Measurements from ENCODE around the gene PLEK2. TPM values are rescaled to one million over a fixed set of nuclear protein-coding genes. Genes with fewer than 3 reads are reported as not detected.

Gene PLEK2
- total RNA-seq, 6 experiments from 2014 or later, result 8.3 to 16.2 (median 12.1) TPM

DNA sequence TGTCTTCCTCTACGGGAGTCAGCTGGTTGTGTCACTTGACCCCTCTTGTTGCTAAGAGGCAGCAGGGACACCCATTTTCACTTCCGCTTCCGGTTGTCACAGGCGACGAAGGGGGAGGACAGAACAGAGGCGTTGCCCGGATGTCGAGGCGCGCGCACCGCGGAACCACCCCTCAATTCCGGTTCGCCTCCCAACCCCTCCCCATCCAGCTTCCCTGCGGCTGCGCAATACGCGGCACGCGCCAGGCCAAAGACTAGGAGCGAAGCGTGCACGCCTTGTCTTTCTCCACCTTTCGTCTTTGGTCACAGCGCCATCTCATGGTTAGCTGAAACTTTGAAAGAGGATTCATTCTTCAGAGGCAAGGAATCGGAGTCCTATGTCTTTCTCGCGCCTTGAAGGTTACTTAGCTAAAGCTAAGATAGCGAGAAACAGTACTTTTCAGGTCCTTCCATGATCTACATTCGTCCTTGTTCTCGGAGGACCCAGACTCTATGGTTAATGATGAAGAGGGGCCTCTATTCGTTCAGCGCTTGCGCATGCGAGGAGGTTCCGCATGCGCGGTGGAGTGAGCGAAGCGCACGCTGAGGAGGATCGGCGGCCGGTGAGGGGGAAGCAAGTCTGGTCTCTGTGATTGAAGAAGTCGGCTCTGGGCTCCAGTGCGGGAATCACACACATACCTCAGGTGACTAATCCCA, 52.0 kb downstream of the PLEK2 start, which contains the start of the genes ATP6V1D and EIF2S1:
Gene ATP6V1D (minus strand): TSS at position 30 of the 695 bp plus-strand sequence. CDS start 106 bp downstream, outside the sequence.
Gene EIF2S1 (plus strand): TSS at position 554 of the 695 bp plus-strand sequence. CDS start 4,440 bp downstream, outside the sequence.
- Histone ChIP-seq H3K36me3 (peaks cover 0 to 14% (median 2%) of the 10 kb centered on the region in 4 donors), H3K27ac (peak within 1 kb of the TSS; percentile 96 to 99 (median 96)), H3K27me3 (no peaks in the 10 kb centered on the region), H3K4me3 (peak within 1 kb of the TSS; percentile 92 to 94 (median 94)), H3K9me3 (no peaks in the 10 kb centered on the region), H3K4me1 (peaks cover 0 to 32% (median 9%) of the 10 kb centered on the region in 4 donors)
- ATAC-seq (peak; percentile 95 to 97 (median 96)), DNase-seq (peak; percentile 100)
- intact Hi-C loops (cut with DNase I), result no loop called here
- WGBS (ENCODE audit: insufficient coverage, low coverage, low lambda C conversion rate, missing lambda C conversion rate), result 0% methylated on average over 43 of the region's 47 CpGs
- TF ChIP-seq, protein P1, sequence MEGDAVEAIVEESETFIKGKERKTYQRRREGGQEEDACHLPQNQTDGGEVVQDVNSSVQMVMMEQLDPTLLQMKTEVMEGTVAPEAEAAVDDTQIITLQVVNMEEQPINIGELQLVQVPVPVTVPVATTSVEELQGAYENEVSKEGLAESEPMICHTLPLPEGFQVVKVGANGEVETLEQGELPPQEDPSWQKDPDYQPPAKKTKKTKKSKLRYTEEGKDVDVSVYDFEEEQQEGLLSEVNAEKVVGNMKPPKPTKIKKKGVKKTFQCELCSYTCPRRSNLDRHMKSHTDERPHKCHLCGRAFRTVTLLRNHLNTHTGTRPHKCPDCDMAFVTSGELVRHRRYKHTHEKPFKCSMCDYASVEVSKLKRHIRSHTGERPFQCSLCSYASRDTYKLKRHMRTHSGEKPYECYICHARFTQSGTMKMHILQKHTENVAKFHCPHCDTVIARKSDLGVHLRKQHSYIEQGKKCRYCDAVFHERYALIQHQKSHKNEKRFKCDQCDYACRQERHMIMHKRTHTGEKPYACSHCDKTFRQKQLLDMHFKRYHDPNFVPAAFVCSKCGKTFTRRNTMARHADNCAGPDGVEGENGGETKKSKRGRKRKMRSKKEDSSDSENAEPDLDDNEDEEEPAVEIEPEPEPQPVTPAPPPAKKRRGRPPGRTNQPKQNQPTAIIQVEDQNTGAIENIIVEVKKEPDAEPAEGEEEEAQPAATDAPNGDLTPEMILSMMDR (IDR thresholded peaks at IDR 0.05), result peak; percentile 98 to 99 (median 99)
- TF ChIP-seq POLR2A (IDR thresholded peaks at IDR 0.05), result peak; percentile 79

DNA sequence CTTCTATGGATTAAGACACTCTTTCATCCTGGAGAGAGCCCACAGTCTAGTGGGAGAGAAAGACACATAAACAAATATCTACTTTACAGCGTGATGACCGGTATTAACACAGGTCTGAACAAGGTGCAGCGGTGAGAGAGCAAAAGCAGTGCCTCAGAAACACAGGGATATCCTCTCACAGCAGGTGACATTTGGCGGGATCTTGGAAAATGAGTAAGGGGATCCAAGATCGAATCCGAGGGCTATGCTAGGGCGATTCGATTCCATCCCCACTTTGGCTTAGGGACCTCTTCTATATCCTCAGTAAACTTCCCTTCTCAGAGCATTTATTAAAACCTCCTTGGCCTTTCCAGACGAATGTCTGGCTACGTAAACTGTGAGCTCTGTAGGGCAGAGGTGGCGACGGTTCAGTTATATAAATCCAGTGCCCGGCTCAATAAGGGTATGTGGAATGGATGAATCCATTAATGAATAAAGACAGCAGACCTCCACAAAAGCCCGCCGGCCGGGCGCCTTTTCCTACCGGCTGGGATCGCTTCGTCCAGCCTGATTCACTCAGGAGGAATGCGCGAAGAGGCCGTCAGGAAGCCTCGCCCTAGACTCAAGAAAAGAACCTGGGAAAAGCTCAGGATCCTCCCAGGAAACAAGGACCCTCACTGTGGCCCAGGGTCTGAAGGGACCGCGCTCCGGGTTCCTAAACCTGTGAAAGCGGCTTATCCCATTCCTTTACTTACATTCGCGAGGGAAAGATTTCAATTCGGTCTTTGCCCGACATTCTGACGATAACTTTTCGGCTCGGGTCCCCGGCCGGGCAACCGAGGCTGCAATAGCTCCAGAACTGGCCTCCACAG, 52.8 kb downstream of the PLEK2 start:
- TF ChIP-seq, protein P1 (IDR thresholded peaks at IDR 0.05), result no peak
- TF ChIP-seq POLR2A (IDR thresholded peaks at IDR 0.05), result peak; percentile 28
- intact Hi-C loops (cut with DNase I), result no loop called here
- H3K27ac ChIP-seq, result peak overlapping the region; percentile 58 to 96 (median 69)
- H3K9me3 ChIP-seq, result no peaks in the 10 kb centered on the region
- ATAC-seq, result peak in 1 of 4 donors; percentile 0
- 1% methylated on average over 34 of the region's 38 CpGs for WGBS (ENCODE audit: insufficient coverage, low coverage, low lambda C conversion rate, missing lambda C conversion rate)
- DNase-seq, result peak in 2 of 3 donors; percentile 40 to 53
- H3K36me3 ChIP-seq, result peaks cover 0 to 9% (median 0%) of the 10 kb centered on the region in 4 donors
- no peaks in the 10 kb centered on the region for H3K27me3 ChIP-seq
- peak overlapping the region; percentile 92 to 94 (median 94) for H3K4me3 ChIP-seq
- H3K4me1 ChIP-seq, result peaks cover 0 to 32% (median 9%) of the 10 kb centered on the region in 4 donors

DNA sequence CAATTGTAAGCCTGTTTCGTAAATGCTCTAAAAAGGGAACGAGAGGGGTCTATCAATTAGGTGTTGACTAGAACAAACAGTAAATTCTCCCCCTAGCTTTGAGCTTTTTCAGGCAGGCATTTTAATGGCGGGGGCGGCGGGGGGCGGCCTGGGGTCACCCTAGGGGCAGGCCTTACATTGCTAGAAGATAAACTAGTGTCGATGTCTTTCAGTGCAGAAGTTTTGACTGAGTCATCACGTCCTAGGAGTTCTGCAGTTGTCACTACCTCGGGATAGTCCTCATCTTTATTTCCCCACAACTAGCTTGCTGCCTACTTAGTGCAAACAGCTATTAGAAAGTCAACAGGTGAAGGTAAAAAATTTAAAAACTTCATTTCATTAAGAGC, 54.0 kb downstream of the PLEK2 start:
- Histone ChIP-seq H3K27ac (no peak overlapping the region), H3K9me3 (no peaks in the 10 kb centered on the region), H3K4me1 (peaks cover 0 to 32% (median 9%) of the 10 kb centered on the region in 4 donors), H3K27me3 (no peaks in the 10 kb centered on the region), H3K36me3 (peaks cover 0 to 6% (median 0%) of the 10 kb centered on the region in 4 donors), H3K4me3 (no peak overlapping the region)
- DNase-seq, result no peak
- TF ChIP-seq, protein P1 (IDR thresholded peaks at IDR 0.05), result no peak
- 68% methylated on average over 9 of the region's 9 CpGs for WGBS (ENCODE audit: insufficient coverage, low coverage, low lambda C conversion rate, missing lambda C conversion rate)
- no peak for ATAC-seq
- intact Hi-C loops (cut with DNase I), result no loop called here

DNA sequence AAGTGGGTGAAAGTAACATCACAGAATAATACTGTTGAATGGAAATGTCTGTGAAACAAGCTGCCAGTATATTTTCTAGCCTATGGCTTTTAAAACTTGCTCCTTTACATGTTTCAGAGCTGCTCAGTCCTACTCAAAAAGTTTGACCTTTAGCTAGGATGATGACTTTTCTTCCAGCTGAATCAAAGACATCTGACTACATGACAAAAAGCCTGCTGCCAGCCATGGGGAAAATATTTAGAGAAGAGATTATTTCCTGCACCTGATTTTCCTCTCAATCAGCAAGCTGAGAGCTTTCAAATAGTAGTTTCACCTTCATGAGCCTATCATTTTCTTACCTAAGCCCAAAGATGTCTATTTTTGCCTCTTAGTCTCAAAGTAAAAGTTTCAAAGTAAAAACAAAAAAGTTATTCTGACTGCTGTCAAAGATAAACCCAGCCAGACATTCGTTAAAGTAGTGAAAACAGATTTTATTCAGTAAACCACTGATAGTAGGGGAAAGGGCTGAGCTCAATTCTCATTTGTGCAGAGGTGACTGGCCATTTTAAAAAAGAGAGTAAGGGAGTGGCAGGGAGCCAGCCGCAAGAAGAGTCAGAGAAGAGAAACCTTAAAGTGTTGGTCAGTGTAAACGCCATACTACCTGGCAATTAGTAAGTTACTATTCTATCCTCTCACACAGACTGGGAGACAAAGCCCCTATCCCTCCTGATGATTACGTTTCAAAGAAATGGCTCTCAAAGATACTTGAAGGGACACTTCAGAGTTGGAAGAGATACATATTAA, 54.6 kb downstream of the PLEK2 start:
- TF ChIP-seq POLR2A (IDR thresholded peaks at IDR 0.05), result no peak
- TF ChIP-seq, protein P1 (IDR thresholded peaks at IDR 0.05), result no peak
- DNase-seq (no peak), ATAC-seq (no peak)
- Histone ChIP-seq H3K4me3 (no peak overlapping the region), H3K9me3 (no peaks in the 10 kb centered on the region), H3K27ac (no peak overlapping the region), H3K36me3 (peaks cover 0 to 8% (median 0%) of the 10 kb centered on the region in 4 donors), H3K4me1 (peaks cover 0 to 27% (median 9%) of the 10 kb centered on the region in 4 donors), H3K27me3 (no peaks in the 10 kb centered on the region)
- WGBS (ENCODE audit: insufficient coverage, low coverage, low lambda C conversion rate, missing lambda C conversion rate), result 58% methylated on average over 4 of the region's 4 CpGs
- intact Hi-C loops (cut with DNase I), result no loop called here

All from right lobe of liver (tissue), 6 donors.